MM.1S (cell line): ENCODE results near the gene CENPB.

Experiments
- CTCF ChIP-seq: fragments of 300-600 bp; sonication (generic); IDR thresholded peaks from 2 replicates; pipeline ENCODE4 v1.5.1; 2016; ENCODE audit warnings: antibody characterized with exemption, low read length, mixed read lengths
- EZH2 ChIP-seq: fragments of 300-600 bp; sonication (generic); optimal IDR thresholded peaks from 2 replicates; pipeline ENCODE3; 2017; ENCODE audit warnings: low read depth, mild to moderate bottlenecking, antibody characterized with exemption, low read length, mixed read lengths
- EZH2phosphoT487 ChIP-seq: fragments of 300-600 bp; sonication (generic); IDR thresholded peaks from 2 replicates; pipeline ENCODE4 v1.6.1; 2018; ENCODE audit warnings: antibody characterized with exemption, low read length

- TF ChIP-seq CTCF (no peak), EZH2phosphoT487 (no peak), EZH2 (no peak)
Measured at GRCh38 chr20:3803289-3803688, 16.7 kb upstream of the CENPB start.
